Effector CD8-positive, alpha-beta T cell (primary cell): ENCODE data around the gene HSPA14.
"Not testable (repeated sequence)": the region's sequence is repeated elsewhere in the genome, so short reads cannot be mapped to it uniquely, and the experiment has no call there.

ENCODE experiments used
- DNase-seq: peaks from one replicate; lab custom pipeline; 2025; lab: John Stamatoyannopoulos, UW
- total RNA-seq, 4 experiments: gene quantifications; one replicate each; lab custom pipeline; 2026; lab: John Stamatoyannopoulos, UW

HSPA14 gene
- 19.0 to 35.0 (median 26.3) reads per million in 4 experiments for total RNA-seq

GRCh38 chr10:14837757-14838581 lies at the start of gene HSPA14, which contains the start of the genes CDNF and MSANTD7:
Gene HSPA14 (plus strand): TSS chr10:14838306. CDS start chr10:14838403, 97 bp downstream.
Gene CDNF (minus strand): TSS chr10:14838037. CDS start chr10:14837946, 91 bp downstream.
Gene MSANTD7 (plus strand): TSS chr10:14838306. CDS start chr10:14842285, 3,979 bp downstream.
- DNase-seq: peak; percentile 99

- DNase-seq: no peak
These were observed 39.5 kb upstream of the HSPA14 start for GRCh38 chr10:14798636-14799035.

GRCh38 chr10:14800397-14800796 lies 37.7 kb upstream of the HSPA14 start:
- no peak for DNase-seq

- DNase-seq: no peak
These were observed 36.4 kb upstream of the HSPA14 start for GRCh38 chr10:14801723-14802122.

- no peak for DNase-seq
These were observed 34.3 kb upstream of the HSPA14 start for GRCh38 chr10:14803827-14804226.

GRCh38 chr10:14806318-14806717 lies 31.8 kb upstream of the HSPA14 start:
- DNase-seq: no peak

- no peak for DNase-seq
These were observed 26.8 kb upstream of the HSPA14 start for GRCh38 chr10:14810969-14811953.

GRCh38 chr10:14812271-14812670 lies 25.8 kb upstream of the HSPA14 start:
- DNase-seq: no peak

- no peak for DNase-seq
These were observed 22.4 kb upstream of the HSPA14 start for GRCh38 chr10:14815681-14816080.

GRCh38 chr10:14816717-14817116 lies 21.4 kb upstream of the HSPA14 start:
- DNase-seq: not testable (repeated sequence)

- DNase-seq: no peak
These were observed 17.9 kb upstream of the HSPA14 start for GRCh38 chr10:14820010-14820774.

- DNase-seq: no peak
These were observed 17.3 kb upstream of the HSPA14 start for GRCh38 chr10:14820775-14821154.

GRCh38 chr10:14821635-14822375 lies 16.3 kb upstream of the HSPA14 start:
- DNase-seq: no peak

- peak; percentile 2 for DNase-seq
These were observed 15.0 kb upstream of the HSPA14 start for GRCh38 chr10:14822879-14823755.

- no peak for DNase-seq
These were observed 14.1 kb upstream of the HSPA14 start for GRCh38 chr10:14823966-14824365.

GRCh38 chr10:14826076-14826829 lies 11.9 kb upstream of the HSPA14 start:
- DNase-seq: no peak

- no peak for DNase-seq
These were observed 5.0 kb upstream of the HSPA14 start for GRCh38 chr10:14833106-14833505.

- DNase-seq: no peak
These were observed 1.9 kb upstream of the HSPA14 start for GRCh38 chr10:14836208-14836607.
